Endodermal cell (in vitro differentiated cells): Measurements from ENCODE around the gene CAMP. TPM values are rescaled to one million over a fixed set of nuclear protein-coding genes. Genes with fewer than 3 reads are reported as not detected.

ENCODE experiments used
- DNase-seq: peaks from one replicate; pipeline ENCODE4 v3.0.0-alpha.2; 2017
- H3K27ac ChIP-seq: 2 replicates; pipeline ENCODE4 v1.5.1; 2013; ENCODE audit warnings: mild to moderate bottlenecking, low read depth, low read length, moderate library complexity
- H3K27me3 ChIP-seq: 2 replicates; pipeline ENCODE4 v1.6.1; 2013; ENCODE audit warnings: mild to moderate bottlenecking, low read length, moderate library complexity; ENCODE audit not compliant: insufficient read depth, control insufficient read depth, poor library complexity, severe bottlenecking
- H3K36me3 ChIP-seq: 2 replicates; pipeline ENCODE4 v1.7.0; 2013; ENCODE audit warnings: mild to moderate bottlenecking, low read length, moderate library complexity; ENCODE audit not compliant: control insufficient read depth, insufficient read depth
- H3K4me1 ChIP-seq: one replicate; pipeline ENCODE4 v1.7.0; 2013; ENCODE audit warnings: low read length; ENCODE audit not compliant: control insufficient read depth, insufficient read depth
- H3K4me3 ChIP-seq: 2 replicates; pipeline ENCODE4 v1.5.1; 2013; ENCODE audit warnings: mild to moderate bottlenecking, low read length, moderate library complexity
- H3K9ac ChIP-seq: 2 replicates; pipeline ENCODE4 v1.6.1; 2013; ENCODE audit warnings: mild to moderate bottlenecking, low read length, moderate library complexity; ENCODE audit not compliant: poor library complexity, severe bottlenecking; ENCODE audit errors: extremely low read depth
- H3K9me3 ChIP-seq: 2 replicates; pipeline ENCODE4 v1.6.1; 2013; ENCODE audit warnings: mild to moderate bottlenecking, low read length, moderate library complexity; ENCODE audit not compliant: control insufficient read depth
- H3K27ac Mint-ChIP-seq: 2 replicates; pipeline ENCODE4 v1.8.0; 2020; ENCODE audit warnings: mixed read lengths
- H3K27me3 Mint-ChIP-seq: 2 replicates; pipeline ENCODE4 v1.8.0; 2021; ENCODE audit warnings: mild to moderate bottlenecking, mixed read lengths; ENCODE audit not compliant: insufficient read depth
- H3K36me3 Mint-ChIP-seq: 2 replicates; pipeline ENCODE4 v1.8.0; 2020; ENCODE audit warnings: low read depth, mixed read lengths
- H3K4me1 Mint-ChIP-seq: 2 replicates; pipeline ENCODE4 v1.8.0; 2020; ENCODE audit warnings: mixed read lengths
- H3K4me3 Mint-ChIP-seq: 2 replicates; pipeline ENCODE4 v1.8.0; 2020; ENCODE audit warnings: mild to moderate bottlenecking, moderate library complexity, mixed read lengths
- H3K9me3 Mint-ChIP-seq: 2 replicates; pipeline ENCODE4 v1.8.0; 2020; ENCODE audit warnings: mild to moderate bottlenecking, mixed read lengths
- WGBS, 2 experiments: methylation state at CpG; one replicate each; pipeline versions ENCODE4 v1.1.5 to v1.1.7; 2013; ENCODE audit warnings: missing lambda C conversion rate in 2 of 2, mixed read lengths in 1 of 2; ENCODE audit not compliant: insufficient coverage in 1 of 2, insufficient read length in 1 of 2; 5-methylcytosine and 5-hydroxymethylcytosine counted together
- total RNA-seq, 2 donors: library from RNA; stranded (reverse); fragmentation: NEBNext Ultra II Directional in 1 of 2; extraction: Animal tissue kit (Norgen Biotek cat#: 25700) in 1 of 2; gene quantifications; 2 replicates in 1 of 2; 3 replicates in 1 of 2; pipeline ENCODE4 v1.2.1, GENCODE V29; 2021
- TF ChIP-seq, protein P1 (sequence below): fragments of 200-600 bp; sonication (generic); conservative IDR thresholded peaks from 2 replicates; pipeline ENCODE4 v1.5.0; 2021; ENCODE audit warnings: antibody characterized with exemption, mild to moderate bottlenecking

Gene CAMP
- total RNA-seq, 2 donors from 2014 or later, result not detected

DNA sequence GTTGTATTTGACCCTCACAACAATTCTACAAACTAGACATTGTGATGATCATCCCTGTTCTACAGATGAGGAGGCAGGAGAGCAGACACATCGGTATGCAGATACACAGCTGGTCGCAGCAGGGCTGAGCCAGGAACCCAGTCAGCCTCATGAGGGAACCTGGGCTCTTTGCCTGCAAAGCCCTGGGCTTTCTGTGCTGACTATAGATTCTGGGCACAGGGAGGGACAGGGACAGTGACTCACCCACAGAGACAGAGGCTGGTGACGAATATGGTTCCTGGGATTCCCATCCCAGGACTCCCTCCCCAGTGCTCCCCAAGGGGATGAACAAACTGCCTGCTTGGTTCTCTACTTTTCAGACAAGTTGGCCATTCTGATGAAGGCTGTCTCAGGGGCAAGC is 3.8 kb upstream of the CAMP start:
- Mint-ChIP-seq H3K27me3 (peaks cover 22% of the 10 kb centered on the region), H3K9me3 (no peaks in the 10 kb centered on the region), H3K36me3 (no peaks in the 10 kb centered on the region), H3K4me3 (no peak overlapping the region), H3K4me1 (no peaks in the 10 kb centered on the region), H3K27ac (no peak overlapping the region)
- Histone ChIP-seq H3K9ac (no peak overlapping the region), H3K36me3 (no peaks in the 10 kb centered on the region), H3K27ac (no peak overlapping the region), H3K4me3 (no peak overlapping the region), H3K4me1 (no peaks in the 10 kb centered on the region), H3K27me3 (no peaks in the 10 kb centered on the region), H3K9me3 (no peaks in the 10 kb centered on the region)
- DNase-seq, result no peak
- TF ChIP-seq, protein P1, sequence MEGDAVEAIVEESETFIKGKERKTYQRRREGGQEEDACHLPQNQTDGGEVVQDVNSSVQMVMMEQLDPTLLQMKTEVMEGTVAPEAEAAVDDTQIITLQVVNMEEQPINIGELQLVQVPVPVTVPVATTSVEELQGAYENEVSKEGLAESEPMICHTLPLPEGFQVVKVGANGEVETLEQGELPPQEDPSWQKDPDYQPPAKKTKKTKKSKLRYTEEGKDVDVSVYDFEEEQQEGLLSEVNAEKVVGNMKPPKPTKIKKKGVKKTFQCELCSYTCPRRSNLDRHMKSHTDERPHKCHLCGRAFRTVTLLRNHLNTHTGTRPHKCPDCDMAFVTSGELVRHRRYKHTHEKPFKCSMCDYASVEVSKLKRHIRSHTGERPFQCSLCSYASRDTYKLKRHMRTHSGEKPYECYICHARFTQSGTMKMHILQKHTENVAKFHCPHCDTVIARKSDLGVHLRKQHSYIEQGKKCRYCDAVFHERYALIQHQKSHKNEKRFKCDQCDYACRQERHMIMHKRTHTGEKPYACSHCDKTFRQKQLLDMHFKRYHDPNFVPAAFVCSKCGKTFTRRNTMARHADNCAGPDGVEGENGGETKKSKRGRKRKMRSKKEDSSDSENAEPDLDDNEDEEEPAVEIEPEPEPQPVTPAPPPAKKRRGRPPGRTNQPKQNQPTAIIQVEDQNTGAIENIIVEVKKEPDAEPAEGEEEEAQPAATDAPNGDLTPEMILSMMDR, result no peak
- WGBS, 2 experiments, result 85% methylated on average over 2 to 3 of the region's 3 CpGs

DNA sequence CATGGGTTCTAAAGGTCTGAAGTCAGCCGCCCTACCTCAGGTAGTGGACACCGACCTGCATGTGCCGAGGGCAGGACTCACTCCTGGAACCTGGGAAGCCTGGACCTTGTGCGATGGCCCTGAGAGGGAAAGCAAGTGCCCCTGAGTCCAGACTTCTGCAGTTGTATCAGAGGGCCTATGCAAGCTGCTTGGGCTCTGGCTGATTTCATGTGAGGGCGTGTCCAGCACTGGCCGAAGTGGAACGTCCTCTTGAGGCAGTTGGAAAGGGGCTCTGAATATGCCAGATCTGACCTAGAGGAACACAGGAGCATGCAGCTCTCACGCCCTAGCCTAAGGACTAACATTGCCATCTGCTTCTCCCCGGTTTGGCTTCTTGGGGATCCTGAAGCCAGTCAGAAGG is 2.5 kb upstream of the CAMP start:
- no peak overlapping the region for H3K4me3 ChIP-seq
- no peak overlapping the region for H3K27ac ChIP-seq
- TF ChIP-seq, protein P1, result no peak
- no peaks in the 10 kb centered on the region for H3K9me3 Mint-ChIP-seq
- no peak overlapping the region for H3K9ac ChIP-seq
- H3K4me3 Mint-ChIP-seq, result no peak overlapping the region
- H3K9me3 ChIP-seq, result no peaks in the 10 kb centered on the region
- no peaks in the 10 kb centered on the region for H3K36me3 ChIP-seq
- no peak overlapping the region for H3K27ac Mint-ChIP-seq
- DNase-seq, result no peak
- H3K27me3 ChIP-seq, result no peaks in the 10 kb centered on the region
- no peaks in the 10 kb centered on the region for H3K4me1 Mint-ChIP-seq
- no peaks in the 10 kb centered on the region for H3K36me3 Mint-ChIP-seq
- WGBS, 2 experiments, result 89 to 90% methylated on average over 6 to 9 of the region's 9 CpGs
- H3K27me3 Mint-ChIP-seq, result peaks cover 22% of the 10 kb centered on the region
- H3K4me1 ChIP-seq, result no peaks in the 10 kb centered on the region

DNA sequence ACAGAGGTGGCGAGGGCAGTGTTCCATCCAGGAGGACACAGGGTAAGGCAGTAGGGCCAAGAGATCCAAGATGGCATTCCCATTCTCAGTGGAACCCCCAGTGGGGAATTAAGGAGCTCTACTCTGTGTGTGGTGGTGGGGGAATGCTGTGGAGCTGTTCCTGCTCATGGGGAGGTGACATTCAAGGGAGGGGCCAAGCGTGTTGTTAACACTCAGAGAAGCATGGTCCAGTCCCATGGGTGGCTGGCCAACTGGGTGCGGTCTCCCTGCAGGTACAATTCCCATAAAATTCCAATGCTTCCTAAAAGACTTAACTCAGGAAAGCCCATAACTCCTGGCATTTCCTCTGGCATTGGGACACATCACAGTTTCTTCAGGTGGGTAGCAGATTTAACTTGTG is 2.3 kb downstream of the CAMP start:
- H3K36me3 Mint-ChIP-seq, result no peaks in the 10 kb centered on the region
- no peaks in the 10 kb centered on the region for H3K9me3 Mint-ChIP-seq
- TF ChIP-seq, protein P1, result no peak
- no peak overlapping the region for H3K4me3 Mint-ChIP-seq
- no peak for DNase-seq
- WGBS, 2 experiments, result 92 to 100% methylated on average over 2 to 3 of the region's 3 CpGs
- H3K27me3 Mint-ChIP-seq, result peaks cover 16% of the 10 kb centered on the region
- H3K27ac ChIP-seq, result no peak overlapping the region
- no peak overlapping the region for H3K4me3 ChIP-seq
- H3K4me1 ChIP-seq, result no peaks in the 10 kb centered on the region
- H3K4me1 Mint-ChIP-seq, result no peaks in the 10 kb centered on the region
- H3K9ac ChIP-seq, result no peak overlapping the region
- H3K27ac Mint-ChIP-seq, result no peak overlapping the region
- H3K9me3 ChIP-seq, result no peaks in the 10 kb centered on the region
- H3K36me3 ChIP-seq, result no peaks in the 10 kb centered on the region
- no peaks in the 10 kb centered on the region for H3K27me3 ChIP-seq
